K562 (cell line): ENCODE measurements around the gene MS4A1. TPM values are rescaled to one million over a fixed set of nuclear protein-coding genes. Genes with fewer than 3 reads are reported as not detected.

Experiments used
- ATAC-seq: fragments of 200-7000 bp; cut with Tn5 transposase; 3 replicates; pipeline ENCODE4 v1.9.1; 2020; ENCODE audit warnings: moderate library complexity
- BruUV-seq: library from RNA; stranded (reverse); fragments of 400-500 nt; replicated peaks from 2 replicates; lab custom pipeline; 2021; lab: Mats Ljungman, UMichigan
- CTCF ChIA-PET: fragments of 300-600 bp; formaldehyde crosslinking; extraction: SDS; loops from one replicate; lab custom pipeline; 2021; ENCODE audit warnings: low intra/inter-chr PET ratio; lab: Yijun Ruan, JAX
- POLR2A ChIA-PET: fragments of 300-600, 350-650 bp; sonication (Branson Sonifier 250); formaldehyde crosslinking; extraction: SDS; loops from one replicate; lab custom pipeline; 2021; ENCODE audit warnings: antibody characterized with exemption, inconsistent platforms; lab: Yijun Ruan, JAX
- DNase-seq, 4 experiments: peaks; one replicate each; pipeline versions ENCODE4 v3.0.0 to v3.0.0-alpha.2; 2011 to 2018; ENCODE audit warnings: low spot score in 3 of 4, mixed read lengths in 3 of 4; ENCODE audit errors: extremely low read depth in 1 of 4
- FAIRE-seq: peaks from 2 replicates; lab custom pipeline; 2011; peaks lifted over from hg19 to GRCh38; lab: Jason Lieb, UNC
- H2AFZ ChIP-seq: 2 replicates; pipeline ENCODE4 v1.6.0; 2011; ENCODE audit warnings: low read depth, low read length, control low read depth, inconsistent platforms
- H3K27ac ChIP-seq: fragments of 200-600 bp; 3 replicates; pipeline ENCODE4 v1.8.0; 2011; ENCODE audit warnings: low read depth, mild to moderate bottlenecking, control low read depth, inconsistent platforms, low read length, moderate library complexity, mixed read lengths; ENCODE audit errors: extremely low read depth
- H3K27me3 ChIP-seq, 2 experiments: fragments of 300-600 bp in 1 of 2; 2 replicates in 1 of 2; 3 replicates in 1 of 2; pipeline versions ENCODE4 v1.6.0 to v1.8.0; 2011; ENCODE audit warnings: inconsistent platforms in 2 of 2, low read length in 2 of 2, mild to moderate bottlenecking in 1 of 2, mixed read lengths in 1 of 2, moderate library complexity in 1 of 2; ENCODE audit not compliant: control insufficient read depth in 2 of 2, insufficient read depth in 2 of 2
- H3K36me3 ChIP-seq: fragments of 300-600 bp; 3 replicates; pipeline ENCODE4 v1.8.0; 2011; ENCODE audit warnings: mild to moderate bottlenecking, low read length, inconsistent platforms; ENCODE audit not compliant: control insufficient read depth, insufficient read depth
- H3K4me1 ChIP-seq, 2 experiments: fragments of 200-600 bp in 1 of 2; replicated peaks in 1 of 2; 2 replicates in 1 of 2; 3 replicates in 1 of 2; pipeline versions ENCODE4 v1.5.1 to v1.8.0; 2011; ENCODE audit warnings: inconsistent platforms in 2 of 2, low read length in 2 of 2, mild to moderate bottlenecking in 1 of 2, mixed read lengths in 1 of 2, moderate library complexity in 1 of 2; ENCODE audit not compliant: control insufficient read depth in 2 of 2, insufficient read depth in 2 of 2
- H3K4me2 ChIP-seq: 2 replicates; pipeline ENCODE4 v1.6.1; 2011; ENCODE audit warnings: low read length, control low read depth, inconsistent platforms, mixed read lengths; ENCODE audit not compliant: insufficient read depth
- H3K4me3 ChIP-seq: fragments of 200-600 bp; sonication (generic), shearing (Covaris generic); 2 replicates; pipeline ENCODE4 v1.5.1; 2016; ENCODE audit warnings: control low read depth, inconsistent platforms
- H3K79me2 ChIP-seq: fragments of 200-600 bp; 3 replicates; pipeline ENCODE4 v1.8.0; 2011; ENCODE audit warnings: low read length, inconsistent platforms; ENCODE audit not compliant: control insufficient read depth, insufficient read depth
- H3K9ac ChIP-seq, 2 experiments: 2 replicates each; pipeline versions ENCODE4 v1.6.0 to v1.6.1; 2011; ENCODE audit warnings: low read depth in 2 of 2, low read length in 2 of 2, control low read depth in 1 of 2, inconsistent platforms in 1 of 2, mild to moderate bottlenecking in 1 of 2, mixed read lengths in 1 of 2; ENCODE audit not compliant: insufficient read depth in 1 of 2
- H3K9me1 ChIP-seq: one replicate; pipeline ENCODE4 v1.6.0; 2011; ENCODE audit warnings: inconsistent platforms, mild to moderate bottlenecking, low read length, moderate library complexity; ENCODE audit not compliant: control insufficient read depth, insufficient read depth
- H3K9me3 ChIP-seq: replicated peaks from 2 replicates; pipeline ENCODE4 v1.5.1; 2011; ENCODE audit warnings: low read depth, low read length, inconsistent platforms; ENCODE audit not compliant: control insufficient read depth, insufficient read depth
- H4K20me1 ChIP-seq: replicated peaks from 2 replicates; pipeline ENCODE4 v1.6.1; 2011; ENCODE audit warnings: low read length, inconsistent platforms, mixed read lengths; ENCODE audit not compliant: control insufficient read depth, insufficient read depth
- ARID3A ChIP-seq: IDR thresholded peaks from 2 replicates; pipeline ENCODE4 v1.6.1; 2012; ENCODE audit warnings: low read depth, low read length, improper control_type of control experiment, borderline replicate concordance
- CCAR2 ChIP-seq: fragments of 200-400 bp; formaldehyde crosslinking; IDR thresholded peaks from 2 replicates; pipeline ENCODE4 v1.6.1; 2017; ENCODE audit warnings: mild to moderate bottlenecking, low read depth, low read length
- FOXP1 ChIP-seq: sonication (generic); formaldehyde crosslinking; IDR thresholded peaks from 2 replicates; pipeline ENCODE4 v1.8.0; 2022; ENCODE audit warnings: mild to moderate bottlenecking, missing genetic modification reagents
- NONO ChIP-seq, 2 experiments: fragments of 200-400 bp in 1 of 2; fragments of 450-650 bp in 1 of 2; formaldehyde crosslinking in 1 of 2; IDR thresholded peaks; 2 replicates each; pipeline ENCODE4 v1.6.1; 2017; ENCODE audit warnings: low read depth in 2 of 2, mild to moderate bottlenecking in 2 of 2, moderate library complexity in 2 of 2, low read length in 1 of 2
- SRSF1 ChIP-seq: fragments of 200-400 bp; formaldehyde crosslinking; IDR thresholded peaks from 2 replicates; pipeline ENCODE4 v1.6.1; 2017; ENCODE audit warnings: mild to moderate bottlenecking, low read depth, low read length, moderate library complexity
- WGBS: fragments of 100-300 bp; shearing (Covaris generic); methylation state at CpG from one replicate; pipeline ENCODE4 v1.1.6; 2016; ENCODE audit warnings: low coverage, mixed read lengths; ENCODE audit not compliant: insufficient coverage; ENCODE audit errors: missing lambda C conversion rate; 5-methylcytosine and 5-hydroxymethylcytosine counted together
- in situ Hi-C: fragments of 300-500 bp; cut with MboI; formaldehyde crosslinking; loops from 4 replicates; pipeline ENCODE4 v1.15.0; 2018; ENCODE audit warnings: inconsistent platforms, mixed read lengths
- intact Hi-C: fragments of 100-400 bp; cut with micrococcal nuclease; formaldehyde crosslinking; loops from 2 replicates; pipeline ENCODE4 v1.14.2; 2022
- polyA plus RNA-seq, 8 experiments: library from polyadenylated mRNA; depleted of rRNA in 4 of 8; stranded (reverse) in 5 of 8; unstranded in 3 of 8; fragments of >200 nt; fragmentation: Nextera tagmentation in 2 of 8; fragmentation: Illumina TruSeq in 1 of 8; extraction: Ambion mirVana in 2 of 8; extraction: Trizol in 1 of 8; gene quantifications; 2 replicates each; pipeline versions ENCODE4 v1.2.1 to v1.2.3, GENCODE V29; 2011 to 2014; ENCODE audit warnings: inconsistent platforms in 1 of 8, missing spikeins in 1 of 8
- total RNA-seq, 7 experiments: library from RNA; depleted of rRNA in 6 of 7; stranded (reverse); fragments of >200 nt in 6 of 7; fragmentation: Illumina TruSeq in 2 of 7; extraction: Trizol in 2 of 7; gene quantifications; 2 replicates each; pipeline versions ENCODE4 v1.2.1 to v1.2.3, GENCODE V29; 2011 to 2021; ENCODE audit warnings: low replicate concordance in 1 of 7
- TF ChIP-seq, protein P1 (sequence below): fragments of 200-800 bp; sonication (Bioruptor generic); IDR thresholded peaks from 2 replicates; pipeline ENCODE4 v1.6.1; 2016; ENCODE audit warnings: missing genetic modification characterization, missing compliant biosample characterization
- TF ChIP-seq, protein P2 (sequence below): sonication (generic); formaldehyde crosslinking; IDR thresholded peaks from 2 replicates; pipeline ENCODE4 v1.8.1; 2022; ENCODE audit warnings: missing genetic modification reagents
- TF ChIP-seq, protein P3 (sequence below), 2 experiments: fragments of 450-650 bp; IDR thresholded peaks; 2 replicates each; pipeline ENCODE4 v1.6.1; 2018; ENCODE audit warnings: mild to moderate bottlenecking in 2 of 2, low read depth in 1 of 2; ENCODE audit not compliant: partially characterized antibody in 2 of 2

Gene MS4A1
- total and polyA plus RNA-seq, 9 of the 15 experiments (the other 6 are each of a cell fraction or from before 2014, with no cell fraction given), result 0.01 to 0.24 (median 0.03) TPM; not detected in 5

- 4% methylated on average over 3 of the region's 3 CpGs for WGBS
- POLR2A ChIA-PET, result interaction anchor here (0.6 kb wide), 1 partner anchor 824 kb away, joined by 3 read pairs; no protein-coding TSS in a partner anchor
- no peak overlapping the region for H2AFZ ChIP-seq
- H3K4me3 ChIP-seq, result no peak overlapping the region
- BruUV-seq, result no TSS peak
- no peaks in the 10 kb centered on the region for H4K20me1 ChIP-seq
- intact Hi-C loops, result no loop called here
- H3K9me3 ChIP-seq, result no peaks in the 10 kb centered on the region
- no peak for ATAC-seq
- H3K9ac ChIP-seq, result no peak overlapping the region
- in situ Hi-C loops, result no loop called here
- H3K4me1 ChIP-seq, result peaks cover 3 to 5% of the 10 kb centered on the region in 2 experiments; a peak in 3 of 5 replicates
- H3K79me2 ChIP-seq, result no peaks in the 10 kb centered on the region
- H3K36me3 ChIP-seq, result no peaks in the 10 kb centered on the region
- no peak overlapping the region for H3K4me2 ChIP-seq
- FAIRE-seq, result no peak
- CTCF ChIA-PET, result no interaction called here
- DNase-seq, result no peak
- no peak overlapping the region for H3K27ac ChIP-seq
- H3K9me1 ChIP-seq, result no peaks in the 10 kb centered on the region
- 0 out of 5 replicates have a peak, but pooled peaks cover 0 to 3% of the 10 kb centered on the region in 2 experiments for H3K27me3 ChIP-seq
- TF ChIP-seq ARID3A (no peak), FOXP1 (CRISPR knock-in tag) (no peak), NONO (IDR thresholded peaks at IDR 0.05; ENCODE audit: low read depth in 2 of 2, low read length in 1 of 2) (no peak), CCAR2 (no peak), SRSF1 (no peak)
- TF ChIP-seq, protein P1, sequence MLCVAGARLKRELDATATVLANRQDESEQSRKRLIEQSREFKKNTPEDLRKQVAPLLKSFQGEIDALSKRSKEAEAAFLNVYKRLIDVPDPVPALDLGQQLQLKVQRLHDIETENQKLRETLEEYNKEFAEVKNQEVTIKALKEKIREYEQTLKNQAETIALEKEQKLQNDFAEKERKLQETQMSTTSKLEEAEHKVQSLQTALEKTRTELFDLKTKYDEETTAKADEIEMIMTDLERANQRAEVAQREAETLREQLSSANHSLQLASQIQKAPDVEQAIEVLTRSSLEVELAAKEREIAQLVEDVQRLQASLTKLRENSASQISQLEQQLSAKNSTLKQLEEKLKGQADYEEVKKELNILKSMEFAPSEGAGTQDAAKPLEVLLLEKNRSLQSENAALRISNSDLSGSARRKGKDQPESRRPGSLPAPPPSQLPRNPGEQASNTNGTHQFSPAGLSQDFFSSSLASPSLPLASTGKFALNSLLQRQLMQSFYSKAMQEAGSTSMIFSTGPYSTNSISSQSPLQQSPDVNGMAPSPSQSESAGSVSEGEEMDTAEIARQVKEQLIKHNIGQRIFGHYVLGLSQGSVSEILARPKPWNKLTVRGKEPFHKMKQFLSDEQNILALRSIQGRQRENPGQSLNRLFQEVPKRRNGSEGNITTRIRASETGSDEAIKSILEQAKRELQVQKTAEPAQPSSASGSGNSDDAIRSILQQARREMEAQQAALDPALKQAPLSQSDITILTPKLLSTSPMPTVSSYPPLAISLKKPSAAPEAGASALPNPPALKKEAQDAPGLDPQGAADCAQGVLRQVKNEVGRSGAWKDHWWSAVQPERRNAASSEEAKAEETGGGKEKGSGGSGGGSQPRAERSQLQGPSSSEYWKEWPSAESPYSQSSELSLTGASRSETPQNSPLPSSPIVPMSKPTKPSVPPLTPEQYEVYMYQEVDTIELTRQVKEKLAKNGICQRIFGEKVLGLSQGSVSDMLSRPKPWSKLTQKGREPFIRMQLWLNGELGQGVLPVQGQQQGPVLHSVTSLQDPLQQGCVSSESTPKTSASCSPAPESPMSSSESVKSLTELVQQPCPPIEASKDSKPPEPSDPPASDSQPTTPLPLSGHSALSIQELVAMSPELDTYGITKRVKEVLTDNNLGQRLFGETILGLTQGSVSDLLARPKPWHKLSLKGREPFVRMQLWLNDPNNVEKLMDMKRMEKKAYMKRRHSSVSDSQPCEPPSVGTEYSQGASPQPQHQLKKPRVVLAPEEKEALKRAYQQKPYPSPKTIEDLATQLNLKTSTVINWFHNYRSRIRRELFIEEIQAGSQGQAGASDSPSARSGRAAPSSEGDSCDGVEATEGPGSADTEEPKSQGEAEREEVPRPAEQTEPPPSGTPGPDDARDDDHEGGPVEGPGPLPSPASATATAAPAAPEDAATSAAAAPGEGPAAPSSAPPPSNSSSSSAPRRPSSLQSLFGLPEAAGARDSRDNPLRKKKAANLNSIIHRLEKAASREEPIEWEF (CRISPR knock-in tag), result no peak
- TF ChIP-seq, protein P2, sequence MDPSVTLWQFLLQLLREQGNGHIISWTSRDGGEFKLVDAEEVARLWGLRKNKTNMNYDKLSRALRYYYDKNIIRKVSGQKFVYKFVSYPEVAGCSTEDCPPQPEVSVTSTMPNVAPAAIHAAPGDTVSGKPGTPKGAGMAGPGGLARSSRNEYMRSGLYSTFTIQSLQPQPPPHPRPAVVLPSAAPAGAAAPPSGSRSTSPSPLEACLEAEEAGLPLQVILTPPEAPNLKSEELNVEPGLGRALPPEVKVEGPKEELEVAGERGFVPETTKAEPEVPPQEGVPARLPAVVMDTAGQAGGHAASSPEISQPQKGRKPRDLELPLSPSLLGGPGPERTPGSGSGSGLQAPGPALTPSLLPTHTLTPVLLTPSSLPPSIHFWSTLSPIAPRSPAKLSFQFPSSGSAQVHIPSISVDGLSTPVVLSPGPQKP, result no peak
- TF ChIP-seq, protein P3, sequence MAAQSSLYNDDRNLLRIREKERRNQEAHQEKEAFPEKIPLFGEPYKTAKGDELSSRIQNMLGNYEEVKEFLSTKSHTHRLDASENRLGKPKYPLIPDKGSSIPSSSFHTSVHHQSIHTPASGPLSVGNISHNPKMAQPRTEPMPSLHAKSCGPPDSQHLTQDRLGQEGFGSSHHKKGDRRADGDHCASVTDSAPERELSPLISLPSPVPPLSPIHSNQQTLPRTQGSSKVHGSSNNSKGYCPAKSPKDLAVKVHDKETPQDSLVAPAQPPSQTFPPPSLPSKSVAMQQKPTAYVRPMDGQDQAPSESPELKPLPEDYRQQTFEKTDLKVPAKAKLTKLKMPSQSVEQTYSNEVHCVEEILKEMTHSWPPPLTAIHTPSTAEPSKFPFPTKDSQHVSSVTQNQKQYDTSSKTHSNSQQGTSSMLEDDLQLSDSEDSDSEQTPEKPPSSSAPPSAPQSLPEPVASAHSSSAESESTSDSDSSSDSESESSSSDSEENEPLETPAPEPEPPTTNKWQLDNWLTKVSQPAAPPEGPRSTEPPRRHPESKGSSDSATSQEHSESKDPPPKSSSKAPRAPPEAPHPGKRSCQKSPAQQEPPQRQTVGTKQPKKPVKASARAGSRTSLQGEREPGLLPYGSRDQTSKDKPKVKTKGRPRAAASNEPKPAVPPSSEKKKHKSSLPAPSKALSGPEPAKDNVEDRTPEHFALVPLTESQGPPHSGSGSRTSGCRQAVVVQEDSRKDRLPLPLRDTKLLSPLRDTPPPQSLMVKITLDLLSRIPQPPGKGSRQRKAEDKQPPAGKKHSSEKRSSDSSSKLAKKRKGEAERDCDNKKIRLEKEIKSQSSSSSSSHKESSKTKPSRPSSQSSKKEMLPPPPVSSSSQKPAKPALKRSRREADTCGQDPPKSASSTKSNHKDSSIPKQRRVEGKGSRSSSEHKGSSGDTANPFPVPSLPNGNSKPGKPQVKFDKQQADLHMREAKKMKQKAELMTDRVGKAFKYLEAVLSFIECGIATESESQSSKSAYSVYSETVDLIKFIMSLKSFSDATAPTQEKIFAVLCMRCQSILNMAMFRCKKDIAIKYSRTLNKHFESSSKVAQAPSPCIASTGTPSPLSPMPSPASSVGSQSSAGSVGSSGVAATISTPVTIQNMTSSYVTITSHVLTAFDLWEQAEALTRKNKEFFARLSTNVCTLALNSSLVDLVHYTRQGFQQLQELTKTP (IDR thresholded peaks at IDR 0.05; ENCODE audit: low read depth in 1 of 2, partially characterized antibody in 2 of 2), result no peak
Observed at GRCh38 chr11:60512651-60513225, 57.1 kb downstream of the MS4A1 start.
